HG03064 (cell line): ENCODE measurements around the gene XPO4.

Source experiments
- ATAC-seq: cut with Tn5 transposase; IDR thresholded peaks from one replicate; pipeline ENCODE4 v1.9.1; 2021; ENCODE audit warnings: low read depth; ENCODE audit not compliant: unreplicated experiment

XPO4 gene

GRCh38 chr13:20831254-20831653 lies 71.3 kb downstream of the XPO4 start:
- no peak for ATAC-seq

- no peak for ATAC-seq
These were observed 73.8 kb downstream of the XPO4 start for GRCh38 chr13:20828539-20829364.

DNA sequence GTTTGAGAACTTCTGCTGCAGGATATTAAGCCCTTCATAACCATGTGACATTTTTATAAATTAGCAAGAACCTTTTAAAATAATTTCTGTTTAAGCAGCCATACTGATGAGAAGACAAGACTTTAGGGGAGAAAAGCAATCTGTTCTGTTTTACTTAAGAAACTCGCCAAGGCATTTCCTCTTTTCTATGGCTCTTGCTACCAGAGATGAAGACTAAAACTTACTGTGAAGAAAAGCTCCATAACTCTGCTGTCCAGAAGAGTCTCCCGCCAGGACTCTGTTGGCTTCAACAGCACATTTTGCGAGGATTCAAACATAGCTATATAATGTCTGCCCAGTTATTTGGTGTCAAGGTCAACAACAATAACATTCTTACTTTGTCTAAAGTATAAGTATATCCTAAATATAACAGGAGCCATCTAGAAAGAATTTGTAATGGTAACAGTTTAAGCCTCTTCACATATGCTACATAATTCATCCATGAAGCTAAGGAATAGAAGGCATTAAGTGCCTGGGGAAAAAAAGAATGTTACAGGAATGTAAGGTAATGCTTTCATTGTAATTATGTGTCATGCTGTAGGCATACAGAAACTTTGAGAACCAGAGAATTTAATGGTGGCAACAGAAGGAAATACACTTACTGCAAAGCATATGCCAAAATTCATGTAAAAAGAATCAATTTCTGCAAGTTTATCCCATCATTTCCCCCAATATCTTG lies 75.5 kb downstream of the XPO4 start:
- no peak for ATAC-seq

DNA sequence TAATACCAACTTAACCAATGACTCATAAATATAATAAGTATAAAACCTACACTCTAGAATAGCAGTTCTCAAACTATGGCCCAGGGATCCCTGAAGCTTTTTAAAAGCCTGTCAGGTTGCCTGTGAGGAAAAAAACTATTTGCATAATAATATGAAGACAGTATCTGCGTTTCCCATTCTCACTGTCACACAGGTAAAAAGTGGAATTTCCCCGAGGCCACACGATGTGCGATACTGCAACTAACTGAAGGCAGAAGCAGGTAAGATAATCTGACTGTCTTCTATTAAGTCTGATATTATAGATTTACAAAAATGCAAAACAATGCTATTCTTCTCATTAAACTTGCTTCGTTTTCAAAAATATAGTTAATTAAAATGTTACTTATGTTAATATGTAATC lies 76.2 kb downstream of the XPO4 start:
- no peak for ATAC-seq

DNA sequence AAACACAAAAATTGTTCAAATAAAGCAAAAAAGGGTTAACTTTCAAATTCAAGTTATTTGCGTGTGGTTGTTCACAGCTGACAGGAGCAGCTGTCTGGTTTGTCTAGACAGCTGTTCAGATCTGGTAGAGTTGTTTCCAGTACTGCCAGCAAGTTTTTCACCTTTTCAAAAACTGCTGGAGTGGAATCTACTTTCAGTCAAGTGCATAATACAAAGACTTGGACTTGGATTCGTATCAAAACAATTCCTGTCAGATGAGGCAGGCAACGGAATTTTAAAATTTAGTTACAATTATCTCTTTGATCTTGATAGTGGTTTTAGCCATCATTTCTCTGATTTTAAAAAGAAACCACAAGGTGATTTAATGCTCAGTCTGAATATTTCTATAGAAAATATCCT lies 77.1 kb downstream of the XPO4 start:
- no peak for ATAC-seq

DNA sequence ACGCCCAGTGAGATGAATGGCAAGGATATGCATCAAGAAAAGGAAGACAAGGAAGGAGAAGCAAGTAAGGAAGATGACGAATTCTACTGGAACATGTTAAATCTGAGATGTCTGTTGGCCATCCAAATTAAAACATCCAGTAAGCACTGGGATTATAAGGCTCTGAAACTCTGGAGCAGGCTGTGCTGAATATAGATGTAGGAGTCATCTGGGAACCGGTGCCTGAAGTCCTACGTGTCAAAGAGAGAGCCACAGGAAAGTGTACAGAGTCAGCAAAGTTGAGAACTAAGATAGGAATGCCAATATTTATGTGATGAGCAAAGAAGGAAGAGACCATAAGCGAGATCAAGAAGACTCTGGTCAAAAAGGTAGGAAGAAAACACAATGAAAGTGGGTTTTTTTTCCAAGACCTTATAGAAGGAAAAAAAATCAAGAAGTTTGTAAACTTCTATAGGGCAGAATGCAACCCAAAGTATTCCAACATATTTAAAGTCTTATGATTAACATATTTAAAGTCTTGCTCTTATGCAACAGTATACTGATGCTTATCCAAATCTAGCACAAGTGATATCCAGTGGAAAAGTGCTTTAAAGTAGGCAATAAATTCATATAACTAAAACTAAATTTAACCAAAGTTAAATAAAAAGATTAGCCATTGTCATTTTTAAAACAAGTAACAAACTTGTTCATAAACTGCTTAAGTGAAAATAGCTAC lies 77.6 kb downstream of the XPO4 start:
- no peak for ATAC-seq

GRCh38 chr13:20823071-20823470 lies 79.5 kb downstream of the XPO4 start:
- no peak for ATAC-seq

DNA sequence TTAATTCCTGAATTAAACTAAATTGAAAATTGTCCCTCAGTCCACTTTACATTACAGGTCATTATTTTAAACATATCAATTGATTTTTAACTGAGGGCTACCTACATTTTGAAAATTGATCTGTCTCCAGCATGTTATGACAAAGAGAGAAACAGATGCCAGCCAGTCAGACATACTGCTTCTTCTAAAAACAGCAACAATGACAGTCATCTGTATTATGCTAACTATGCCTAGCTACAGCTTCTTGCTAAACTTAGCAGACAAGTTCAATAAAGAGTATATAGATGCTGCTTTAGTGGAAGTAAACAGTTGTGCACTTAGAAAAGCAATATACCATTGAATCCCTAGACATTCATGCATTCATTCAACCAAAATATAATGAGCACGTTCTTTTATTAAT lies 80.1 kb downstream of the XPO4 start:
- ATAC-seq = no peak

- no peak for ATAC-seq
These were observed 82.8 kb downstream of the XPO4 start for GRCh38 chr13:20819715-20820114.

DNA sequence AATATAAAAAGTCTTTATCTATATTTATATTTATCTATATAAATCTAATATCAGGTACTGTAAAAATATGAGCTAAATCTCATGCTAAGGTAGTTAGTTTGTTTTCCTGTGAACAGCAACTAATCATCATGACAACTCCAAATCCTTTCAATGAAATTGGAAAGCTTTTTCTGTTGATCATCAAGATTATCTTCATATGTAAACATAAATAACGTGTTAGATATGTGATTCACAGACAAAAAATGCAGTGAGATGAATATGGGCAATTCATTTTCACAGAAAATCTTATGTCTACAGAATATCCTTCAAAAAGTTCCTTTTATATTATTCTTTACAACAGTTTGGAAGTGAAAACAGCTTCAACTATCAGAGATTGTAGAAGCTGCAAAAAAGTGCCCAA lies 87.1 kb downstream of the XPO4 start:
- ATAC-seq = no peak

DNA sequence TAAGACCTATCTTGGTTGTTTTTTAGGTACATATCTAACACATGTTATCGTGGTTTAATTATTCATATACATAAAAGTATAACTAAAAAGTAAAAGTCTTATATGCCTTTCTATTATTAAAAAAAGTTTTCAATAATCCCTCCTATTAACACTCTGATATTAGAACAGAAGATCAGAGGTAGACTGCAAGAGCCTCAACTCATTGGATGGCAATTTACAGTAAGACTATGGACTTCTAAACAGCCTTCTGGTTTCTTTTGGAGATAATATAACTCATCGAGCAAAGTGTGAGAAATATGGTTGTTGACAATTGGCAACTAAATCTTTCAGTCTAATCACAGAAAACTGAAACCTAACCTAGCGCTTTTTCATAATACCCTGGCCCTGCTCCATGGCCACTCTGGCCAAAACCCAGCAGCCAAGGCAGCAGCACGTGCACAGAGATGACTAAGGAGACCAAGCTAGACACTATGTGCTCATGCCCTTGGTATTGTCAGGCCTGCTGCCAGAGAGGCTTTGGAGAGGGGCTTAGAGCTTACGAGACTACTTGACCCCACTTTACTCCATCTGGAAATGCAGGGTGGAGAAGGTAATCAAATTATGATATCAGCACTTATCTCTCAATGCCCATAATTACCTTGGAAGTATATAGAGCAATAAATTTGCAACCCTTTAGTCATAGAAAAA lies 88.2 kb downstream of the XPO4 start:
- no peak for ATAC-seq

- no peak for ATAC-seq
These were observed 89.7 kb downstream of the XPO4 start for GRCh38 chr13:20812890-20813289.

DNA sequence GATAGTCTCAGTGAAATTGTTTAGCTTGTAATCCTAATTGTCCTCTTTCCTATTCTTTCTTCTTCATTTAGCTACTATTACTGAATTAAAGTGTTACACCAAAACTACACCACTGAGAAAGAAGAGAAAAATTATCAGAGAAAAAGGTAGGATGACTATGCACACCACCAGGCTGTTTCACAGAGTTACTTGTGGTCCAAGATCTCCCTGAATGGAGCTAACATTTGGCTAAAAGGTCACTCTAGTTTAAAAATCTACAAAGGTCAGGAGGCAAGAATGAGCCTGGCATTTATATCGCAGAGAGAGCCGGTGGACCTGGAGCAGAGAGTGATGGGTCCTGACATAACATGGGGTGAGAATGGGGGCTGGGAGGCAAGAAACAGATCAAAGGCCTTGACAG lies 91.7 kb downstream of the XPO4 start:
- no peak for ATAC-seq

GRCh38 chr13:20808874-20809273 lies 93.7 kb downstream of the XPO4 start:
- no peak for ATAC-seq

DNA sequence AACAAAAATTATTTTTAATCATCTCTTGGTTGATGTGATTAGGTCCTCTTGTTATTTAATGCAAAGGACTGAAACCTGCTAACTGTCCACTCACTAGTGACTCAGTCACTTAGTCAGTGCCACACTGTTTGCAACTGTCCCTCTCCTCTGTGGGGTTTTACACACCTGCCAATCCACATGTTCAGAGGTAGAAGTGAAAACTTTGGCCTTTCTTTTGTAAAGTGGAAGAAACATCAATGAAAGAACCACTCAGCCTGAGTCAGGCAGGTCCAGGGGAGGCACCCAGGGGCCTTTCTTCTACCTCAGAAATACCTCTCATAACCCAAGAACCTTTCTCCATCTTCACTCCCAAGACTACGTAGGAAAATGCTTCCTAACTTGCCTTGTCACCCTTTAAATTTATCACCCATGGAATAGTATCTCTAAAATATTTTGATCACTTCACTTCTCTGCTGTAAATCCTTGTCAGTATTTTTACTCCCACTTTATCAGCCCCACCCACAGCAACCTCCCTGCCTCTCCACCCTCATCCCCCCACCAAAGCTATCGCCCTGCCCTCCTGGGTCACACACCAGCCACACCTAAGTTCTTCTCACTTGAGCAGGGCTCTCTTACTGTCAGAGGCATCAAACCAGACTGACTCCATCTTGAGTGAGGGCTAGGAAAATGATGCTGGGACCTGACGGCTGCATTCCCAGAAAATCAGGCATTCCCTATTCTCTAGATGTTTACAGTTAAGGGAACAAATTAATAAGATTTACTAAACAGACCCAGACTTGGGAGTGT lies 99.2 kb downstream of the XPO4 start:
- no peak for ATAC-seq

- ATAC-seq = no peak
These were observed 100.8 kb downstream of the XPO4 start for GRCh38 chr13:20801707-20802106.

- ATAC-seq = no peak
These were observed 102.7 kb downstream of the XPO4 start for GRCh38 chr13:20799726-20800416.

DNA sequence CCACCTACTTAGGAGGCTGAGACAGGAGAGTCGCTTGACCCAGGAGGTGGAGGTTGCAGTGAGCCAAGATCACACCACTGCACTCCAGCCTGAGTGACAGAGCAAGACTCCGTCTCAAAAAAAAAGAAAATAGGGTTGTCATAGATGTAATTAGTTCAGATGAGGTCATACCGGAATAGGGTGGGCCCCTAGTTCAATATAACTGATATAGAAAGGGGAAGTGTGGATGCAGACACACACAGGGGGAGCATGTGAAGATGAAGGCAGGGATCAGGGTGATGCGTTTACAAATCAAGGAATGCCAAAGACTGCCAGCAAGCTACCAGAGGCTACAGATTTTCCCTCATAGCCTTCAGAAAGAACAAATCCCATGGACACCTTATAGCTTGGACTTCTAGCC lies 104.5 kb downstream of the XPO4 start:
- no peak for ATAC-seq

GRCh38 chr13:20796791-20797508 lies 105.6 kb downstream of the XPO4 start:
- no peak for ATAC-seq
